Measurements from ENCODE around the gene TAPT1. TPM values are rescaled to one million over a fixed set of nuclear protein-coding genes. Genes with fewer than 3 reads are reported as not detected.
"Not testable (repeated sequence)": the region's sequence is repeated elsewhere in the genome, so short reads cannot be mapped to it uniquely, and the experiment has no call there.

Gene TAPT1
- total RNA-seq, 1 experiment from 2014 or later, result 17.3 TPM

- DNase-seq (ENCODE audit: low read depth, low spot score) (no peak), ATAC-seq (no peak)
- H3K27ac ChIP-seq (ENCODE audit: low read length), result no peak overlapping the region
- no peaks in the 10 kb centered on the region for H3K9me3 ChIP-seq (ENCODE audit: control insufficient read depth, insufficient read depth, low read depth, low read length)
- intact Hi-C loops (cut with micrococcal nuclease; ENCODE audit: unreplicated experiment) (no loop called here), in situ Hi-C loops (cut with HindIII; ENCODE audit: low pct_unique_long_range_greater_than_20kb, low sequenced_read_pairs) (no loop called here)
- H3K4me3 ChIP-seq (ENCODE audit: low read depth in 2 of 2, low read length in 2 of 2), result no peak overlapping the region
- TF ChIP-seq SIN3A (IDR thresholded peaks at IDR 0.05; ENCODE audit: borderline replicate concordance, insufficient read depth, low read depth, low read length) (no peak), TCF7L2 (IDR thresholded peaks at IDR 0.05; ENCODE audit: low read depth, low read length) (no peak), CTCF (IDR thresholded peaks at IDR 0.05) (no peak), POLR2AphosphoS5 (IDR thresholded peaks at IDR 0.05; ENCODE audit: low read depth, low read length) (no peak), REST (IDR thresholded peaks at IDR 0.05; ENCODE audit: insufficient read depth in 1 of 2, low read depth in 2 of 2, low read length in 1 of 2) (no peak)
- H3K36me3 ChIP-seq (ENCODE audit: control insufficient read depth, insufficient read depth, low read length), result no peaks in the 10 kb centered on the region
- POLR2A ChIA-PET, result no interaction called here
- H3K4me1 ChIP-seq (ENCODE audit: control insufficient read depth, insufficient read depth, low read length), result no peaks in the 10 kb centered on the region
- H3K27me3 ChIP-seq (ENCODE audit: control insufficient read depth, insufficient read depth, low read length), result no peaks in the 10 kb centered on the region
- CTCF ChIA-PET, result no interaction called here
- no TSS peak for BruUV-seq (replicated peaks)
Observed at GRCh38 chr4:16154451-16154850, 71.8 kb downstream of the TAPT1 start.

DNA sequence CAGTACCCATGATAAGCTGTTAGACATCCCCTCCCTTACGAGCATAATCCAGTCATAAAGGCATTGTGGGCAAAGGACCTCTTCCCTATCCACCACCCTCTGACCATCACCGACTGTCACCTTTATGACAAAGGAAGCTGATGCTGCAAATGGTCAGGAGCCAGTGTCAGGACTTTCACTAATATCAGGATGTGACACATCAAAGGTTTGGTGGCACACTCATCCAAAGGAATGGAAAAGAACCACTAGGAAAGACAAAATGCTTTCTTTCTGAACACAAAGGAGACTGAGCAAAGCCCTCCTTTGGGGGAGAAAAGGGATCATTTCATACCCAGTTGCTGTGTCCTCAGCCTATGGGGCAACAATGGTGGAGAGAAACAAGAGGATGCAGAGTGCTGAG is 75.6 kb downstream of the TAPT1 start:
- BruUV-seq (replicated peaks), result no TSS peak
- no peaks in the 10 kb centered on the region for H3K27me3 ChIP-seq (ENCODE audit: control insufficient read depth, insufficient read depth, low read length)
- H3K4me3 ChIP-seq (ENCODE audit: low read depth in 2 of 2, low read length in 2 of 2), result no peak overlapping the region
- intact Hi-C loops (cut with micrococcal nuclease; ENCODE audit: unreplicated experiment), result no loop called here
- no peaks in the 10 kb centered on the region for H3K4me1 ChIP-seq (ENCODE audit: control insufficient read depth, insufficient read depth, low read length)
- DNase-seq (ENCODE audit: low read depth, low spot score) (no peak), ATAC-seq (no peak)
- no peaks in the 10 kb centered on the region for H3K36me3 ChIP-seq (ENCODE audit: control insufficient read depth, insufficient read depth, low read length)
- in situ Hi-C loops (cut with HindIII; ENCODE audit: low pct_unique_long_range_greater_than_20kb, low sequenced_read_pairs), result no loop called here
- ChIA-PET CTCF (no interaction called here), POLR2A (no interaction called here)
- H3K27ac ChIP-seq (ENCODE audit: low read length), result no peak overlapping the region
- no peak for TF ChIP-seq REST (IDR thresholded peaks at IDR 0.05; ENCODE audit: insufficient read depth in 1 of 2, low read depth in 2 of 2, low read length in 1 of 2)
- no peak for TF ChIP-seq POLR2AphosphoS5 (IDR thresholded peaks at IDR 0.05; ENCODE audit: low read depth, low read length)
- TF ChIP-seq CTCF (IDR thresholded peaks at IDR 0.05), result no peak
- no peak for TF ChIP-seq SIN3A (IDR thresholded peaks at IDR 0.05; ENCODE audit: borderline replicate concordance, insufficient read depth, low read depth, low read length)
- no peak for TF ChIP-seq TCF7L2 (IDR thresholded peaks at IDR 0.05; ENCODE audit: low read depth, low read length)
- H3K9me3 ChIP-seq (ENCODE audit: control insufficient read depth, insufficient read depth, low read depth, low read length), result no peaks in the 10 kb centered on the region

GRCh38 chr4:16144913-16145312 is 81.4 kb downstream of the TAPT1 start:
- DNase-seq (ENCODE audit: low read depth, low spot score); ATAC-seq; POLR2A ChIA-PET; BruUV-seq (replicated peaks); H3K4me3 ChIP-seq (ENCODE audit: low read depth in 2 of 2, low read length in 2 of 2); intact Hi-C loops (cut with micrococcal nuclease; ENCODE audit: unreplicated experiment); CTCF ChIA-PET; H3K27me3 ChIP-seq (ENCODE audit: control insufficient read depth, insufficient read depth, low read length); H3K9me3 ChIP-seq (ENCODE audit: control insufficient read depth, insufficient read depth, low read depth, low read length); H3K36me3 ChIP-seq (ENCODE audit: control insufficient read depth, insufficient read depth, low read length); in situ Hi-C loops (cut with HindIII; ENCODE audit: low pct_unique_long_range_greater_than_20kb, low sequenced_read_pairs); H3K4me1 ChIP-seq (ENCODE audit: control insufficient read depth, insufficient read depth, low read length); H3K27ac ChIP-seq (ENCODE audit: low read length): not testable (repeated sequence)
